Measurements from ENCODE around the gene CCL11. TPM values are rescaled to one million over a fixed set of nuclear protein-coding genes. Genes with fewer than 3 reads are reported as not detected.
"Not testable (repeated sequence)": the region's sequence is repeated elsewhere in the genome, so short reads cannot be mapped to it uniquely, and the experiment has no call there.

The CCL11 gene
- total and polyA plus RNA-seq, 2 experiments from 2014 or later = not detected

DNA sequence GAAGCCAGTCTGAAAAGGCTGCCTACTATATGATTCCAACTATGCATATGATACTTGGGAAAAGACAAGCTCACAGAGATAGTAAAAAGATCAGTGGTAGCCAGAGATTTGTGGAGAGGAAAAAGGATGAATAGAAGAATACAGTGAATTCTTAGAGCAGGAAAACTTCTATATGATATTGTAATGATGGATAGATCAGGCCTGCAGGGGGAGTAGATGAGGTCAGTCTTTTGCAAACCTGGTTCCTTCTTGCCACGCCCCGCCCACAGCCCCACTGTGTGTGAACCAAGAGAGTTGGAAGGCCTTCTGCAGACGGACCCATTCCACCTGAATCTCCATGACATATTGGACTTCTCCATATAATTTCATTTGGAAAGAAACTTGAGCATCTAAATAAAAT is 32.9 kb downstream of the CCL11 start (continued):
- TF ChIP-seq, protein P1, sequence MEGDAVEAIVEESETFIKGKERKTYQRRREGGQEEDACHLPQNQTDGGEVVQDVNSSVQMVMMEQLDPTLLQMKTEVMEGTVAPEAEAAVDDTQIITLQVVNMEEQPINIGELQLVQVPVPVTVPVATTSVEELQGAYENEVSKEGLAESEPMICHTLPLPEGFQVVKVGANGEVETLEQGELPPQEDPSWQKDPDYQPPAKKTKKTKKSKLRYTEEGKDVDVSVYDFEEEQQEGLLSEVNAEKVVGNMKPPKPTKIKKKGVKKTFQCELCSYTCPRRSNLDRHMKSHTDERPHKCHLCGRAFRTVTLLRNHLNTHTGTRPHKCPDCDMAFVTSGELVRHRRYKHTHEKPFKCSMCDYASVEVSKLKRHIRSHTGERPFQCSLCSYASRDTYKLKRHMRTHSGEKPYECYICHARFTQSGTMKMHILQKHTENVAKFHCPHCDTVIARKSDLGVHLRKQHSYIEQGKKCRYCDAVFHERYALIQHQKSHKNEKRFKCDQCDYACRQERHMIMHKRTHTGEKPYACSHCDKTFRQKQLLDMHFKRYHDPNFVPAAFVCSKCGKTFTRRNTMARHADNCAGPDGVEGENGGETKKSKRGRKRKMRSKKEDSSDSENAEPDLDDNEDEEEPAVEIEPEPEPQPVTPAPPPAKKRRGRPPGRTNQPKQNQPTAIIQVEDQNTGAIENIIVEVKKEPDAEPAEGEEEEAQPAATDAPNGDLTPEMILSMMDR (conservative IDR thresholded peaks at IDR 0.05; ENCODE audit: low read depth in 2 of 2) = peak; percentile 48 to 56

GRCh38 chr17:34319039-34319483 is 33.5 kb downstream of the CCL11 start, which contains the start of gene CCL8:
Gene CCL8, plus strand, starts transcription at chr17:34319435. Its CDS starts 67 bp downstream, at chr17:34319502.
- Mint-ChIP-seq H3K27ac (no peak within 1 kb of the TSS), H3K27me3 (ENCODE audit: insufficient read depth, low read depth, poor library complexity) (no peaks in the 10 kb centered on the region), H3K4me3 (no peak within 1 kb of the TSS), H3K9me3 (no peaks in the 10 kb centered on the region; the same call in 2 of the 3 replicates), H3K4me1 (no peaks in the 10 kb centered on the region), H3K36me3 (ENCODE audit: low read depth) (no peaks in the 10 kb centered on the region)
- Histone ChIP-seq H3K27me3 (ENCODE audit: insufficient read depth) (no peaks in the 10 kb centered on the region), H3K79me2 (replicated peaks; ENCODE audit: insufficient read depth) (no peaks in the 10 kb centered on the region), H3K4me1 (ENCODE audit: insufficient read depth) (no peaks in the 10 kb centered on the region), H3K27ac (ENCODE audit: low read depth) (no peak within 1 kb of the TSS), H3K9me2 (ENCODE audit: insufficient read depth) (peaks cover 16% of the 10 kb centered on the region; the same call in 1 of the 2 replicates), H4K20me1 (replicated peaks; ENCODE audit: insufficient read depth) (no peaks in the 10 kb centered on the region), H3K4me3 (no peak within 1 kb of the TSS), H3K4me2 (no peak within 1 kb of the TSS), H3F3A (replicated peaks; ENCODE audit: low read depth) (no peaks in the 10 kb centered on the region), H3K36me3 (ENCODE audit: insufficient read depth) (no peaks in the 10 kb centered on the region), H2AFZ (no peak within 1 kb of the TSS)
- ATAC-seq = no peak
- no peak for TF ChIP-seq NANOG (IDR thresholded peaks at IDR 0.05; ENCODE audit: borderline replicate concordance)
- TF ChIP-seq ZNF331 (CRISPR knock-in tag; IDR thresholded peaks at IDR 0.05; ENCODE audit: low read depth) = no peak
- TF ChIP-seq JUNB (IDR thresholded peaks at IDR 0.05; ENCODE audit: unreplicated experiment) = no peak
- no peak for TF ChIP-seq POLR2AphosphoS5 (IDR thresholded peaks at IDR 0.05; ENCODE audit: low read depth)
- DNase-seq (ENCODE audit: low spot score) = no peak

- H3K9me2 ChIP-seq (ENCODE audit: insufficient read depth) = peaks cover 16% of the 10 kb centered on the region; the same call in 1 of the 2 replicates
- Mint-ChIP-seq H3K9me3 (no peaks in the 10 kb centered on the region; the same call in 2 of the 3 replicates), H3K27me3 (ENCODE audit: insufficient read depth, low read depth, poor library complexity) (no peaks in the 10 kb centered on the region), H3K36me3 (ENCODE audit: low read depth) (no peaks in the 10 kb centered on the region), H3K27ac (no peak overlapping the region), H3K4me3 (no peak overlapping the region), H3K4me1 (no peaks in the 10 kb centered on the region)
- no peak overlapping the region for H3K4me3 ChIP-seq
- DNase-seq (ENCODE audit: low spot score) = no peak
- no peaks in the 10 kb centered on the region for H3K4me1 ChIP-seq (ENCODE audit: insufficient read depth)
- no peak overlapping the region for H3K27ac ChIP-seq (ENCODE audit: low read depth)
- no peaks in the 10 kb centered on the region for H3F3A ChIP-seq (replicated peaks; ENCODE audit: low read depth)
- H3K4me2 ChIP-seq = no peak overlapping the region
- ATAC-seq = no peak
- no peaks in the 10 kb centered on the region for H3K27me3 ChIP-seq (ENCODE audit: insufficient read depth)
- TF ChIP-seq NANOG (IDR thresholded peaks at IDR 0.05; ENCODE audit: borderline replicate concordance) (no peak), ZNF114 (CRISPR knock-in tag; IDR thresholded peaks at IDR 0.05) (no peak), CREB1 (CRISPR knock-in tag; IDR thresholded peaks at IDR 0.05; ENCODE audit: low read depth) (no peak)
- TF ChIP-seq, protein P1 (conservative IDR thresholded peaks at IDR 0.05; ENCODE audit: low read depth in 2 of 2) = no peak
- H4K20me1 ChIP-seq (replicated peaks; ENCODE audit: insufficient read depth) = no peaks in the 10 kb centered on the region
- H3K79me2 ChIP-seq (replicated peaks; ENCODE audit: insufficient read depth) = no peaks in the 10 kb centered on the region
- H2AFZ ChIP-seq = no peak overlapping the region
- H3K36me3 ChIP-seq (ENCODE audit: insufficient read depth) = no peaks in the 10 kb centered on the region
These were observed 36.4 kb downstream of the CCL11 start for GRCh38 chr17:34321964-34322363.

DNA sequence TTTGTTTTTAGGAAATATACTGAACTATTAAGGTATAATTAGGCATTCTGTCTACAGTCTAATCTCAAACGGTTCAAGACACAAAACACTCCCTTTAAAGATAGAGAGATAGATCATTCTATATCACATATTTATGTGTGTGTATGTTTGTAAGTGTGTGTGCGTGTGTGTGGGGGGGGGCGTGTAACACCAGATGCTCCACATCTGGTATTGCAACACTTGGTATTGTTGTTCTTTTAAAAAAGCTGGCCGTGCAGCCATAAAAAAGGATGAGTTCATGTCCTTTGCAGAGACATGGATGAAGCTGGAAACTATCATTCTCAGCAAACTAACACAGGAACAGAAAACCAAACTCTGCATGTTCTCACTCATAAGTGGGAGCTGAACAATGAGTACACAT is 42.0 kb downstream of the CCL11 start:
- not testable (repeated sequence) for H3K36me3 ChIP-seq (ENCODE audit: insufficient read depth); H3K79me2 ChIP-seq (replicated peaks; ENCODE audit: insufficient read depth); H3K27me3 ChIP-seq (ENCODE audit: insufficient read depth); H3K4me3 Mint-ChIP-seq; H3K27ac Mint-ChIP-seq; H3K9me2 ChIP-seq (ENCODE audit: insufficient read depth); H3K4me1 Mint-ChIP-seq; H3K27ac ChIP-seq (ENCODE audit: low read depth); H3K4me1 ChIP-seq (ENCODE audit: insufficient read depth); H3K9me3 Mint-ChIP-seq; H3K4me2 ChIP-seq; H2AFZ ChIP-seq; H3K27me3 Mint-ChIP-seq (ENCODE audit: insufficient read depth, low read depth, poor library complexity); ATAC-seq; H3K36me3 Mint-ChIP-seq (ENCODE audit: low read depth); H3K4me3 ChIP-seq; DNase-seq (ENCODE audit: low spot score); H3F3A ChIP-seq (replicated peaks; ENCODE audit: low read depth); H4K20me1 ChIP-seq (replicated peaks; ENCODE audit: insufficient read depth)
